HepG2 (cell line): ENCODE measurements around the gene CYTH2.

Experiments used
- CTCF ChIP-seq: sonication (generic); formaldehyde crosslinking; IDR thresholded peaks from 2 replicates; pipeline ENCODE4 v1.5.0; 2020; ENCODE audit warnings: mild to moderate bottlenecking, missing genetic modification reagents, moderate library complexity
- USF2 ChIP-seq, 2 experiments: sonication (generic) in 1 of 2; formaldehyde crosslinking in 1 of 2; IDR thresholded peaks; 2 replicates each; pipeline versions ENCODE4 v1.5.1 to v1.6.1; 2011 to 2020; ENCODE audit warnings: borderline replicate concordance in 1 of 2, low read depth in 1 of 2, low read length in 1 of 2, mild to moderate bottlenecking in 1 of 2, missing genetic modification reagents in 1 of 2, moderate library complexity in 1 of 2

- no peak for TF ChIP-seq CTCF (CRISPR knock-in tag)
- TF ChIP-seq USF2 (IDR thresholded peaks at IDR 0.05; ENCODE audit: low read depth, low read length): no peak
- no peak for TF ChIP-seq USF2 (CRISPR knock-in tag; IDR thresholded peaks at IDR 0.05; ENCODE audit: borderline replicate concordance)
Measured at GRCh38 chr19:48479686-48480085, 10.5 kb downstream of the CYTH2 start.
